ENCODE data around the gene IRAK3. TPM values are rescaled to one million over a fixed set of nuclear protein-coding genes. Genes with fewer than 3 reads are reported as not detected.

Gene IRAK3
- total RNA-seq, 120 experiments from 2014 or later = 1.6 to 12.9 (median 4.6) TPM

Other genes with a start within 250 kb of the IRAK3 start
- 10 to 100 TPM in 118 of 120 experiments, 1 to 10 TPM in 2; 9.3 to 25.5 (median 15.7) TPM for gene LLPH, start 58.5 kb upstream of the IRAK3 start, total RNA-seq
- gene TMBIM4, start 19.2 kb upstream of the IRAK3 start, total RNA-seq = 10 to 100 TPM; 18.9 to 70.3 (median 40.0) TPM
- gene HELB, start 113.3 kb downstream of the IRAK3 start, total RNA-seq = 10 to 100 TPM in 1 of 120 experiments, 1 to 10 TPM in 119; 1.2 to 14.2 (median 3.5) TPM